Measurements from ENCODE around the gene CDK9.

CDK9 gene

GRCh38 chr9:127744398-127745110 lies 41.3 kb upstream of the CDK9 start:
- DNase-seq (ENCODE audit: low read depth): no peak
- no peak for TF ChIP-seq CTCF (IDR thresholded peaks at IDR 0.05; ENCODE audit: low read length, missing control alignments)
- H3K4me3 ChIP-seq (replicated peaks; ENCODE audit: low read depth, low read length): no peak overlapping the region

- DNase-seq (ENCODE audit: low read depth): no peak
- no peak for TF ChIP-seq CTCF (IDR thresholded peaks at IDR 0.05; ENCODE audit: low read length, missing control alignments)
- no peak overlapping the region for H3K4me3 ChIP-seq (replicated peaks; ENCODE audit: low read depth, low read length)
Measured at GRCh38 chr9:127746959-127747569, 38.8 kb upstream of the CDK9 start.

GRCh38 chr9:127749090-127749787 lies 36.6 kb upstream of the CDK9 start:
- no peak for DNase-seq (ENCODE audit: low read depth)
- no peak overlapping the region for H3K4me3 ChIP-seq (replicated peaks; ENCODE audit: low read depth, low read length)
- no peak for TF ChIP-seq CTCF (IDR thresholded peaks at IDR 0.05; ENCODE audit: low read length, missing control alignments)

- H3K4me3 ChIP-seq (replicated peaks; ENCODE audit: low read depth, low read length): no peak overlapping the region
- TF ChIP-seq CTCF (IDR thresholded peaks at IDR 0.05; ENCODE audit: low read length, missing control alignments): no peak
- peak; percentile 42 for DNase-seq (ENCODE audit: low read depth)
Measured at GRCh38 chr9:127751269-127752054, 34.4 kb upstream of the CDK9 start.

GRCh38 chr9:127753148-127753547 lies 32.7 kb upstream of the CDK9 start:
- no peak for DNase-seq (ENCODE audit: low read depth)
- no peak for TF ChIP-seq CTCF (IDR thresholded peaks at IDR 0.05; ENCODE audit: low read length, missing control alignments)
- no peak overlapping the region for H3K4me3 ChIP-seq (replicated peaks; ENCODE audit: low read depth, low read length)

- no peak for DNase-seq (ENCODE audit: low read depth)
- no peak overlapping the region for H3K4me3 ChIP-seq (replicated peaks; ENCODE audit: low read depth, low read length)
- no peak for TF ChIP-seq CTCF (IDR thresholded peaks at IDR 0.05; ENCODE audit: low read length, missing control alignments)
Measured at GRCh38 chr9:127753622-127754021, 32.2 kb upstream of the CDK9 start.

Data from fibroblast of pulmonary artery (primary cell).